Prostate gland (tissue), 2 donors: ENCODE results near the gene SPRR5.

Experiments used
- POLR2A ChIP-seq: fragments of 450-650 bp; IDR thresholded peaks from one replicate; pipeline ENCODE4 v1.6.1; 2016; ENCODE audit warnings: antibody characterized with exemption, mild to moderate bottlenecking
- POLR2AphosphoS5 ChIP-seq: sonication (generic); formaldehyde crosslinking; IDR thresholded peaks from one replicate; pipeline ENCODE4 v1.6.1; 2017; ENCODE audit warnings: antibody characterized with exemption
- TF ChIP-seq, protein P1 (sequence below), 4 experiments: fragments of 200-600 bp in 2 of 4; fragments of 450-650 bp in 2 of 4; sonication (generic) in 2 of 4; IDR thresholded peaks; 1 replicate in 3 of 4; 2 replicates in 1 of 4; pipeline ENCODE4 v1.5.1; 2016 to 2019; ENCODE audit warnings: antibody characterized with exemption in 4 of 4, mild to moderate bottlenecking in 2 of 4, moderate library complexity in 2 of 4

DNA sequence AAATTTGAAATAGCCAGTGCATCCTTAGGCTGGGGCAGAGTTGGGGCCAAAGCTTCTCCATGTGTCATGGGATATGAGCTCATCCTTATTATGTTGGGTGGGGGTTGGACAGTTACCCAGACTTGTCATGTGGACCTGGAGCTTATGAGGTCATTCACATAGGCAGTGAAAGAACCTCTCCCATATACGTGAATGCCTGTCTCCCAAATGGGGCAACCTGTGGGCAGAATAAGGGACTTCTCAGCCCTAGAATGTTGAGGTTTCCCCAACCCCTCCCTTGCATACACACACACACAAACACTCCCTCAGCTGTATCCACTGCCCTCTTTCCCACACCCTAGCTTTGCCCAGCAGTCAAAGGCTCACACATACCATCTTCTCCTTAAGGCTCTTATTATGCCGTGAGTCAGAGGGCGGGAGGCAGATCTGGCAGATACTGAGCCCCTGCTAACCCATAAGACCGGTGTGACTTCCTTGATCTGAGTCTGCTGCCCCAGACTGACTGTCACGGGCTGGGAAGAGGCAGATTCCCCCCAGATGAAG is 40.9 kb upstream of the SPRR5 start:
- TF ChIP-seq POLR2AphosphoS5 = no peak
- TF ChIP-seq, protein P1, sequence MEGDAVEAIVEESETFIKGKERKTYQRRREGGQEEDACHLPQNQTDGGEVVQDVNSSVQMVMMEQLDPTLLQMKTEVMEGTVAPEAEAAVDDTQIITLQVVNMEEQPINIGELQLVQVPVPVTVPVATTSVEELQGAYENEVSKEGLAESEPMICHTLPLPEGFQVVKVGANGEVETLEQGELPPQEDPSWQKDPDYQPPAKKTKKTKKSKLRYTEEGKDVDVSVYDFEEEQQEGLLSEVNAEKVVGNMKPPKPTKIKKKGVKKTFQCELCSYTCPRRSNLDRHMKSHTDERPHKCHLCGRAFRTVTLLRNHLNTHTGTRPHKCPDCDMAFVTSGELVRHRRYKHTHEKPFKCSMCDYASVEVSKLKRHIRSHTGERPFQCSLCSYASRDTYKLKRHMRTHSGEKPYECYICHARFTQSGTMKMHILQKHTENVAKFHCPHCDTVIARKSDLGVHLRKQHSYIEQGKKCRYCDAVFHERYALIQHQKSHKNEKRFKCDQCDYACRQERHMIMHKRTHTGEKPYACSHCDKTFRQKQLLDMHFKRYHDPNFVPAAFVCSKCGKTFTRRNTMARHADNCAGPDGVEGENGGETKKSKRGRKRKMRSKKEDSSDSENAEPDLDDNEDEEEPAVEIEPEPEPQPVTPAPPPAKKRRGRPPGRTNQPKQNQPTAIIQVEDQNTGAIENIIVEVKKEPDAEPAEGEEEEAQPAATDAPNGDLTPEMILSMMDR (IDR thresholded peaks at IDR 0.05) = no peak
- no peak for TF ChIP-seq POLR2A
